Stimulated activated naive CD8-positive, alpha-beta T cell treated with anti-CD3 and anti-CD28 coated beads, Interleukin-15, amount 100 ng/mL, for 72 hours (primary cell): ENCODE data around the gene ZNF710.
"Not testable (repeated sequence)": the region's sequence is repeated elsewhere in the genome, so short reads cannot be mapped to it uniquely, and the experiment has no call there.

Source experiments
- ATAC-seq: fragments of 150-1000 bp; cut with Tn5 transposase; 2 replicates; pipeline ENCODE4 v1.10.0; 2021; ENCODE audit warnings: mild to moderate bottlenecking, moderate library complexity
- DNase-seq, 2 donors: peaks; one replicate each; pipeline ENCODE4 v3.0.0; 2021 to 2022
- H3K27ac Mint-ChIP-seq, 2 donors: one replicate each; pipeline ENCODE4 v1.8.0; 2022; ENCODE audit warnings: mild to moderate bottlenecking in 2 of 2, mixed read lengths in 2 of 2, moderate library complexity in 2 of 2
- H3K27me3 Mint-ChIP-seq: one replicate; pipeline ENCODE4 v1.8.0; 2022; ENCODE audit warnings: mixed read lengths
- H3K4me1 Mint-ChIP-seq: one replicate; pipeline ENCODE4 v1.8.0; 2022; ENCODE audit warnings: mild to moderate bottlenecking, mixed read lengths
- H3K4me3 Mint-ChIP-seq, 2 donors: one replicate each; pipeline ENCODE4 v1.8.0; 2022; ENCODE audit warnings: mild to moderate bottlenecking in 2 of 2, mixed read lengths in 2 of 2, moderate library complexity in 1 of 2
- H3K9me3 Mint-ChIP-seq, 2 donors: one replicate each; pipeline ENCODE4 v1.8.0; 2022; ENCODE audit warnings: mixed read lengths in 2 of 2

Gene ZNF710

GRCh38 chr15:90067181-90067952, 66.2 kb downstream of the ZNF710 start:
- Mint-ChIP-seq H3K9me3 (no peaks in the 10 kb centered on the region), H3K27ac (no peak overlapping the region), H3K4me3 (no peak overlapping the region), H3K27me3 (no peaks in the 10 kb centered on the region), H3K4me1 (peaks cover 24% of the 10 kb centered on the region)
- no peak for ATAC-seq
- DNase-seq, result no peak

- Mint-ChIP-seq H3K4me1 (peaks cover 17% of the 10 kb centered on the region), H3K27ac (no peak overlapping the region), H3K4me3 (no peak overlapping the region), H3K27me3 (no peaks in the 10 kb centered on the region), H3K9me3 (no peaks in the 10 kb centered on the region)
- DNase-seq (no peak), ATAC-seq (no peak)
These were observed 67.0 kb downstream of the ZNF710 start for GRCh38 chr15:90067953-90068606.

- H3K9me3 Mint-ChIP-seq, ATAC-seq, H3K4me1 Mint-ChIP-seq, H3K4me3 Mint-ChIP-seq, H3K27me3 Mint-ChIP-seq, DNase-seq: not testable (repeated sequence)
- H3K27ac Mint-ChIP-seq, result peak overlapping the region in 1 of 2 donors; percentile 71
These were observed 69.5 kb downstream of the ZNF710 start for GRCh38 chr15:90070623-90071022.

GRCh38 chr15:90071220-90071807, 70.2 kb downstream of the ZNF710 start:
- peak overlapping the region in 1 of 2 donors; percentile 72 for H3K27ac Mint-ChIP-seq
- H3K4me3 Mint-ChIP-seq, result no peak overlapping the region
- H3K27me3 Mint-ChIP-seq, result no peaks in the 10 kb centered on the region
- ATAC-seq, result peak; percentile 94
- DNase-seq, result peak; percentile 67 to 80
- H3K9me3 Mint-ChIP-seq, result no peaks in the 10 kb centered on the region
- peaks cover 15% of the 10 kb centered on the region for H3K4me1 Mint-ChIP-seq

GRCh38 chr15:90072978-90073640, 72.0 kb downstream of the ZNF710 start:
- Mint-ChIP-seq H3K27ac (no peak overlapping the region), H3K4me3 (no peak overlapping the region), H3K27me3 (no peaks in the 10 kb centered on the region), H3K9me3 (no peaks in the 10 kb centered on the region), H3K4me1 (peaks cover 15% of the 10 kb centered on the region)
- ATAC-seq (no peak), DNase-seq (no peak)

GRCh38 chr15:90074023-90074422, 72.9 kb downstream of the ZNF710 start:
- H3K9me3 Mint-ChIP-seq, result no peaks in the 10 kb centered on the region
- no peak for DNase-seq
- no peak for ATAC-seq
- H3K4me1 Mint-ChIP-seq, result peaks cover 15% of the 10 kb centered on the region
- H3K27ac Mint-ChIP-seq, result no peak overlapping the region
- H3K4me3 Mint-ChIP-seq, result no peak overlapping the region
- H3K27me3 Mint-ChIP-seq, result no peaks in the 10 kb centered on the region

- DNase-seq (no peak), ATAC-seq (no peak)
- H3K27ac Mint-ChIP-seq, result no peak overlapping the region
- peaks cover 10% of the 10 kb centered on the region for H3K4me1 Mint-ChIP-seq
- H3K9me3 Mint-ChIP-seq, result no peaks in the 10 kb centered on the region
- no peak overlapping the region for H3K4me3 Mint-ChIP-seq
- no peaks in the 10 kb centered on the region for H3K27me3 Mint-ChIP-seq
These were observed 73.8 kb downstream of the ZNF710 start for GRCh38 chr15:90074916-90075315.

- H3K27ac Mint-ChIP-seq, result peak overlapping the region; percentile 2 to 59
These were observed 74.5 kb downstream of the ZNF710 start for GRCh38 chr15:90075420-90076289.

GRCh38 chr15:90076716-90077115, 75.6 kb downstream of the ZNF710 start:
- Mint-ChIP-seq H3K4me1 (peaks cover 9% of the 10 kb centered on the region), H3K9me3 (no peaks in the 10 kb centered on the region), H3K27ac (no peak overlapping the region), H3K4me3 (no peak overlapping the region), H3K27me3 (no peaks in the 10 kb centered on the region)
- ATAC-seq, result no peak
- no peak for DNase-seq

More at GRCh38 chr15:90075420-90076289, 74.5 kb downstream of the ZNF710 start:
- Mint-ChIP-seq H3K9me3 (no peaks in the 10 kb centered on the region), H3K4me1 (peaks cover 9% of the 10 kb centered on the region), H3K4me3 (no peak overlapping the region), H3K27me3 (no peaks in the 10 kb centered on the region)
- ATAC-seq (no peak), DNase-seq (no peak)

GRCh38 chr15:90078965-90079364, 77.8 kb downstream of the ZNF710 start:
- Mint-ChIP-seq H3K27me3 (no peaks in the 10 kb centered on the region), H3K4me3 (no peak overlapping the region), H3K4me1 (peaks cover 9% of the 10 kb centered on the region), H3K27ac (no peak overlapping the region), H3K9me3 (no peaks in the 10 kb centered on the region)
- DNase-seq (no peak), ATAC-seq (no peak)

GRCh38 chr15:90079619-90080457, 78.7 kb downstream of the ZNF710 start:
- DNase-seq, result no peak
- H3K9me3 Mint-ChIP-seq, result no peaks in the 10 kb centered on the region
- H3K4me3 Mint-ChIP-seq, result no peak overlapping the region
- H3K27me3 Mint-ChIP-seq, result no peaks in the 10 kb centered on the region
- peak overlapping the region in 1 of 2 donors; percentile 27 for H3K27ac Mint-ChIP-seq
- peaks cover 9% of the 10 kb centered on the region for H3K4me1 Mint-ChIP-seq
- peak; percentile 10 for ATAC-seq

GRCh38 chr15:90080458-90080755, 79.3 kb downstream of the ZNF710 start:
- H3K27me3 Mint-ChIP-seq, result no peaks in the 10 kb centered on the region
- ATAC-seq (peak; percentile 17), DNase-seq (no peak)
- H3K9me3 Mint-ChIP-seq, result no peaks in the 10 kb centered on the region
- H3K27ac Mint-ChIP-seq, result peak overlapping the region in 1 of 2 donors; percentile 44
- no peak overlapping the region for H3K4me3 Mint-ChIP-seq
- peaks cover 8% of the 10 kb centered on the region for H3K4me1 Mint-ChIP-seq

- Mint-ChIP-seq H3K4me1 (peaks cover 4% of the 10 kb centered on the region), H3K27me3 (no peaks in the 10 kb centered on the region), H3K27ac (peak overlapping the region in 1 of 2 donors; percentile 44), H3K9me3 (no peaks in the 10 kb centered on the region), H3K4me3 (no peak overlapping the region)
- ATAC-seq (no peak), DNase-seq (no peak)
These were observed 79.8 kb downstream of the ZNF710 start for GRCh38 chr15:90080818-90081393.

GRCh38 chr15:90082140-90082715, 81.1 kb downstream of the ZNF710 start:
- H3K4me1 Mint-ChIP-seq, result peaks cover 8% of the 10 kb centered on the region
- H3K4me3 Mint-ChIP-seq, result no peak overlapping the region
- H3K27me3 Mint-ChIP-seq, result no peaks in the 10 kb centered on the region

More at GRCh38 chr15:90082140-90082715, 81.1 kb downstream of the ZNF710 start:
- peak overlapping the region in 1 of 2 donors; percentile 88 for H3K27ac Mint-ChIP-seq
- no peaks in the 10 kb centered on the region for H3K9me3 Mint-ChIP-seq
- DNase-seq, result no peak
- no peak for ATAC-seq
